ENCODE data around the gene RNF166. TPM values are rescaled to one million over a fixed set of nuclear protein-coding genes. Genes with fewer than 3 reads are reported as not detected.
A peak's percentile ranks its signal among the peaks of the same experiment; 100 is the strongest.

RNF166 gene
- total and polyA plus RNA-seq, 2 of the 13 experiments (the other 11 are each of a cell fraction or from before 2014, with no cell fraction given), result 21.4 to 23.0 TPM

DNA sequence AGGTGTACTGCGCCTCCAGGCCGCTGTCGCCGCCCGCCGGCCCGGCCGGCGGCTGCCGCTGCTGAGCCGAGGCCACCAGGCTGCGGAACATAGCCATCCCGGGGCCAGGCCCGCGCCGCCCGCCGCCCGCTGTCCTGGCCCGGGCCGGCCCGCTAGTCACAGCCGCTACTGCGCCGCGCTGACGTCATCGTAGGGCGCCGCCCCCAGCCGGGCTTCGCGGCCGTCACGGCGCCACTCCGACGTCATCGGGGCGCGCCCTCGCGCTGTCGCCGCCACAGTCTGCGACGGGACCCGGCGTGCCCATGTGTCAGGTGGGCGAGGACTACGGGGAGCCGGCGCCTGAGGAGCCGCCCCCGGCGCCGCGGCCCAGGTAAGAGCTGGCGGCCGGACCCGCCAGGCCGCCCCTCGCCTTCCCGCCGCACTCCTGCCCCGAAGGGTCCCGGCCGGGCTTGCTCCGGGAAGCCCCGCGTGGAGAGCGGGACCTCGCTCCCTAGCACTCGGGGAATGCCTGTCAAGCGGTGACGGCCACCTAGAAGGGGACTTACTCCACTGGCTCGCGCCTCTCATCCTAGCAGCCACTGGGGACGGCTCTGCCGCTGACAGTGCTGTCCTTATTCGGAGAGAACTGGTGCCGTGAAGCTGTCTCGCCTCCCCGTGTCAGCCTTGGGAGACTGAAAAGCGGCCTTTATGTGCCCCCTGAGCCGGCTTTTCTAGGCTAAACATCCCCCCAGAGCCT is at the start of gene RNF166, which contains the start of gene CTU2 (continued):
- TF ChIP-seq, protein P1, sequence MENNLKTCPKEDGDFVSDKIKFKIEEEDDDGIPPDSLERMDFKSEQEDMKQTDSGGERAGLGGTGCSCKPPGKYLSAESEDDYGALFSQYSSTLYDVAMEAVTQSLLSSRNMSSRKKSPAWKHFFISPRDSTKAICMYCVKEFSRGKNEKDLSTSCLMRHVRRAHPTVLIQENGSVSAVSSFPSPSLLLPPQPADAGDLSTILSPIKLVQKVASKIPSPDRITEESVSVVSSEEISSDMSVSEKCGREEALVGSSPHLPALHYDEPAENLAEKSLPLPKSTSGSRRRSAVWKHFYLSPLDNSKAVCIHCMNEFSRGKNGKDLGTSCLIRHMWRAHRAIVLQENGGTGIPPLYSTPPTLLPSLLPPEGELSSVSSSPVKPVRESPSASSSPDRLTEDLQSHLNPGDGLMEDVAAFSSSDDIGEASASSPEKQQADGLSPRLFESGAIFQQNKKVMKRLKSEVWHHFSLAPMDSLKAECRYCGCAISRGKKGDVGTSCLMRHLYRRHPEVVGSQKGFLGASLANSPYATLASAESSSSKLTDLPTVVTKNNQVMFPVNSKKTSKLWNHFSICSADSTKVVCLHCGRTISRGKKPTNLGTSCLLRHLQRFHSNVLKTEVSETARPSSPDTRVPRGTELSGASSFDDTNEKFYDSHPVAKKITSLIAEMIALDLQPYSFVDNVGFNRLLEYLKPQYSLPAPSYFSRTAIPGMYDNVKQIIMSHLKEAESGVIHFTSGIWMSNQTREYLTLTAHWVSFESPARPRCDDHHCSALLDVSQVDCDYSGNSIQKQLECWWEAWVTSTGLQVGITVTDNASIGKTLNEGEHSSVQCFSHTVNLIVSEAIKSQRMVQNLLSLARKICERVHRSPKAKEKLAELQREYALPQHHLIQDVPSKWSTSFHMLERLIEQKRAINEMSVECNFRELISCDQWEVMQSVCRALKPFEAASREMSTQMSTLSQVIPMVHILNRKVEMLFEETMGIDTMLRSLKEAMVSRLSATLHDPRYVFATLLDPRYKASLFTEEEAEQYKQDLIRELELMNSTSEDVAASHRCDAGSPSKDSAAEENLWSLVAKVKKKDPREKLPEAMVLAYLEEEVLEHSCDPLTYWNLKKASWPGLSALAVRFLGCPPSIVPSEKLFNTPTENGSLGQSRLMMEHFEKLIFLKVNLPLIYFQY (CRISPR knock-in tag; IDR thresholded peaks at IDR 0.05; ENCODE audit: borderline replicate concordance), result peak; percentile 98
- TF ChIP-seq NPAS2 (CRISPR knock-in tag; IDR thresholded peaks at IDR 0.05; ENCODE audit: borderline replicate concordance) (no peak), ZNF564 (CRISPR knock-in tag; IDR thresholded peaks at IDR 0.05) (no peak; the same call in 1 of the 2 replicates), ZNF549 (CRISPR knock-in tag; IDR thresholded peaks at IDR 0.05) (no peak), ZNF552 (CRISPR knock-in tag; IDR thresholded peaks at IDR 0.05; ENCODE audit: borderline replicate concordance) (peak; percentile 60; the same call in 1 of the 2 replicates), ZNF558 (CRISPR knock-in tag; IDR thresholded peaks at IDR 0.05; ENCODE audit: borderline replicate concordance) (peak; percentile 55; the same call in 1 of the 2 replicates), SOX13 (IDR thresholded peaks at IDR 0.05) (no peak), SOX13 (CRISPR knock-in tag; conservative IDR thresholded peaks at IDR 0.05 in 1 of 2, IDR thresholded peaks at IDR 0.05 in 1 of 2) (peak in 1 of 2 experiments; percentile 48; a peak in 2 of 4 replicates), ZNF282 (IDR thresholded peaks at IDR 0.05; ENCODE audit: partially characterized antibody) (no peak), DMTF1 (CRISPR knock-in tag; IDR thresholded peaks at IDR 0.05) (peak; percentile 71; the same call in 1 of the 2 replicates), MXD3 (CRISPR knock-in tag; IDR thresholded peaks at IDR 0.05) (peak; percentile 97), RBM22 (optimal IDR thresholded peaks at IDR 0.05; ENCODE audit: low read length) (no peak), PAX8 (CRISPR knock-in tag; IDR thresholded peaks at IDR 0.05; ENCODE audit: borderline replicate concordance) (peak; percentile 77; the same call in 1 of the 2 replicates), PHF20 (CRISPR knock-in tag; IDR thresholded peaks at IDR 0.05) (peak; percentile 98), JUN (CRISPR knock-in tag; IDR thresholded peaks at IDR 0.05) (peak; percentile 84), SCMH1 (CRISPR knock-in tag; IDR thresholded peaks at IDR 0.05; ENCODE audit: borderline replicate concordance) (no peak)
- TF ChIP-seq, protein P2, sequence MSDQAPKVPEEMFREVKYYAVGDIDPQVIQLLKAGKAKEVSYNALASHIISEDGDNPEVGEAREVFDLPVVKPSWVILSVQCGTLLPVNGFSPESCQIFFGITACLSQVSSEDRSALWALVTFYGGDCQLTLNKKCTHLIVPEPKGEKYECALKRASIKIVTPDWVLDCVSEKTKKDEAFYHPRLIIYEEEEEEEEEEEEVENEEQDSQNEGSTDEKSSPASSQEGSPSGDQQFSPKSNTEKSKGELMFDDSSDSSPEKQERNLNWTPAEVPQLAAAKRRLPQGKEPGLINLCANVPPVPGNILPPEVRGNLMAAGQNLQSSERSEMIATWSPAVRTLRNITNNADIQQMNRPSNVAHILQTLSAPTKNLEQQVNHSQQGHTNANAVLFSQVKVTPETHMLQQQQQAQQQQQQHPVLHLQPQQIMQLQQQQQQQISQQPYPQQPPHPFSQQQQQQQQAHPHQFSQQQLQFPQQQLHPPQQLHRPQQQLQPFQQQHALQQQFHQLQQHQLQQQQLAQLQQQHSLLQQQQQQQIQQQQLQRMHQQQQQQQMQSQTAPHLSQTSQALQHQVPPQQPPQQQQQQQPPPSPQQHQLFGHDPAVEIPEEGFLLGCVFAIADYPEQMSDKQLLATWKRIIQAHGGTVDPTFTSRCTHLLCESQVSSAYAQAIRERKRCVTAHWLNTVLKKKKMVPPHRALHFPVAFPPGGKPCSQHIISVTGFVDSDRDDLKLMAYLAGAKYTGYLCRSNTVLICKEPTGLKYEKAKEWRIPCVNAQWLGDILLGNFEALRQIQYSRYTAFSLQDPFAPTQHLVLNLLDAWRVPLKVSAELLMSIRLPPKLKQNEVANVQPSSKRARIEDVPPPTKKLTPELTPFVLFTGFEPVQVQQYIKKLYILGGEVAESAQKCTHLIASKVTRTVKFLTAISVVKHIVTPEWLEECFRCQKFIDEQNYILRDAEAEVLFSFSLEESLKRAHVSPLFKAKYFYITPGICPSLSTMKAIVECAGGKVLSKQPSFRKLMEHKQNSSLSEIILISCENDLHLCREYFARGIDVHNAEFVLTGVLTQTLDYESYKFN (CRISPR knock-in tag; conservative IDR thresholded peaks at IDR 0.05), result peak; percentile 36
- TF ChIP-seq, protein P3, sequence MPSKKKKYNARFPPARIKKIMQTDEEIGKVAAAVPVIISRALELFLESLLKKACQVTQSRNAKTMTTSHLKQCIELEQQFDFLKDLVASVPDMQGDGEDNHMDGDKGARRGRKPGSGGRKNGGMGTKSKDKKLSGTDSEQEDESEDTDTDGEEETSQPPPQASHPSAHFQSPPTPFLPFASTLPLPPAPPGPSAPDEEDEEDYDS (CRISPR knock-in tag; IDR thresholded peaks at IDR 0.05), result 0 out of 2 replicates have a peak, but pooled peaks have one; percentile 25
